Sigmoid colon (tissue), 4 donors: Measurements from ENCODE around the gene TP73.

Experiments used
- EP300 ChIP-seq, 4 donors: sonication (generic); formaldehyde crosslinking; IDR thresholded peaks; one replicate each; pipeline ENCODE4 v1.6.1; 2017; ENCODE audit warnings: antibody characterized with exemption in 4 of 4
- POLR2A ChIP-seq, 2 donors: fragments of 450-650 bp; IDR thresholded peaks; one replicate each; pipeline ENCODE4 v1.6.1; 2016; ENCODE audit warnings: antibody characterized with exemption in 2 of 2, mild to moderate bottlenecking in 2 of 2, moderate library complexity in 2 of 2
- POLR2AphosphoS5 ChIP-seq, 4 donors: sonication (generic); formaldehyde crosslinking; IDR thresholded peaks; one replicate each; pipeline ENCODE4 v1.6.1; 2017; ENCODE audit warnings: antibody characterized with exemption in 4 of 4
- TF ChIP-seq, protein P1 (sequence below), 4 experiments: fragments of 450-650 bp in 3 of 4; fragments of 200-600 bp in 1 of 4; IDR thresholded peaks; one replicate each; pipeline ENCODE4 v1.5.1; 2016 to 2019; ENCODE audit warnings: antibody characterized with exemption in 4 of 4, mild to moderate bottlenecking in 3 of 4, moderate library complexity in 2 of 4

- TF ChIP-seq, protein P1, sequence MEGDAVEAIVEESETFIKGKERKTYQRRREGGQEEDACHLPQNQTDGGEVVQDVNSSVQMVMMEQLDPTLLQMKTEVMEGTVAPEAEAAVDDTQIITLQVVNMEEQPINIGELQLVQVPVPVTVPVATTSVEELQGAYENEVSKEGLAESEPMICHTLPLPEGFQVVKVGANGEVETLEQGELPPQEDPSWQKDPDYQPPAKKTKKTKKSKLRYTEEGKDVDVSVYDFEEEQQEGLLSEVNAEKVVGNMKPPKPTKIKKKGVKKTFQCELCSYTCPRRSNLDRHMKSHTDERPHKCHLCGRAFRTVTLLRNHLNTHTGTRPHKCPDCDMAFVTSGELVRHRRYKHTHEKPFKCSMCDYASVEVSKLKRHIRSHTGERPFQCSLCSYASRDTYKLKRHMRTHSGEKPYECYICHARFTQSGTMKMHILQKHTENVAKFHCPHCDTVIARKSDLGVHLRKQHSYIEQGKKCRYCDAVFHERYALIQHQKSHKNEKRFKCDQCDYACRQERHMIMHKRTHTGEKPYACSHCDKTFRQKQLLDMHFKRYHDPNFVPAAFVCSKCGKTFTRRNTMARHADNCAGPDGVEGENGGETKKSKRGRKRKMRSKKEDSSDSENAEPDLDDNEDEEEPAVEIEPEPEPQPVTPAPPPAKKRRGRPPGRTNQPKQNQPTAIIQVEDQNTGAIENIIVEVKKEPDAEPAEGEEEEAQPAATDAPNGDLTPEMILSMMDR (IDR thresholded peaks at IDR 0.05) = no peak
- no peak for TF ChIP-seq POLR2A (IDR thresholded peaks at IDR 0.05)
- TF ChIP-seq POLR2AphosphoS5 (IDR thresholded peaks at IDR 0.05) = no peak
- TF ChIP-seq EP300 (IDR thresholded peaks at IDR 0.05) = no peak
Observed at GRCh38 chr1:3685222-3685621, 32.9 kb downstream of the TP73 start.
